A549 (cell line): ENCODE data around the gene ELAC2.

ENCODE experiments used
- CBX8 ChIP-seq: fragments of 200-600 bp; sonication (generic); IDR thresholded peaks from 2 replicates; pipeline ENCODE4 v1.6.1; 2016
- HOXA7 ChIP-seq: fragments of 250-450 bp; sonication (Bioruptor Pico); IDR thresholded peaks from 2 replicates; pipeline ENCODE4 v1.5.0; 2020; ENCODE audit warnings: mild to moderate bottlenecking, moderate library complexity
- TF ChIP-seq, protein P1 (sequence below): fragments of >200 bp; sonication (Bioruptor Twin); formaldehyde crosslinking; IDR thresholded peaks from 3 replicates; pipeline ENCODE4 v1.5.1; 2016
- TF ChIP-seq, protein P2 (sequence below): fragments of >200 bp; sonication (Bioruptor Twin); formaldehyde crosslinking; IDR thresholded peaks from 3 replicates; pipeline ENCODE4 v1.6.1; 2016
- TF ChIP-seq, protein P3 (sequence below): fragments of 450-650 bp; IDR thresholded peaks from 2 replicates; pipeline ENCODE4 v1.6.1; 2014; ENCODE audit warnings: antibody characterized with exemption
- TF ChIP-seq, protein P4 (sequence below): IDR thresholded peaks from 2 replicates; pipeline ENCODE4 v1.6.1; 2012

DNA sequence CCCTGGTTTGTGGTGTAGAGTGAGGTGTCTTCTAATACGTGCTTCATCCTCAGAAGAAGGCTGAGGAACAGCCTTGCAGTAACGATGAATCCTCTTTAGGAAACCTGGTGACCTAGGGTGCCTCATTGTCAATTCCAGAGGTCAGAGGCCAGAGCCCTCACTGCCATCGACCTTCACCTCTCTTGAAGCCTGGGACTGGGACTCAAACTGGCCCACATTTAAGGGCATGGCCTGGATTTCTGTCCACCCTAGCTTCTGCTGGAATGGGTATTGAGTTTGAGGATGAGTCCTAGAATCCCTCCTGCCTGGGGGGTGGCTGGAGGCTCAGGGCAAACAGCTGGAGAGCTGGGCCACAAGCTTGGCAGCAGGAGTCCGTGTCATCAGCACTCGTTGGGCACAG is 38.6 kb downstream of the ELAC2 start:
- TF ChIP-seq, protein P1, sequence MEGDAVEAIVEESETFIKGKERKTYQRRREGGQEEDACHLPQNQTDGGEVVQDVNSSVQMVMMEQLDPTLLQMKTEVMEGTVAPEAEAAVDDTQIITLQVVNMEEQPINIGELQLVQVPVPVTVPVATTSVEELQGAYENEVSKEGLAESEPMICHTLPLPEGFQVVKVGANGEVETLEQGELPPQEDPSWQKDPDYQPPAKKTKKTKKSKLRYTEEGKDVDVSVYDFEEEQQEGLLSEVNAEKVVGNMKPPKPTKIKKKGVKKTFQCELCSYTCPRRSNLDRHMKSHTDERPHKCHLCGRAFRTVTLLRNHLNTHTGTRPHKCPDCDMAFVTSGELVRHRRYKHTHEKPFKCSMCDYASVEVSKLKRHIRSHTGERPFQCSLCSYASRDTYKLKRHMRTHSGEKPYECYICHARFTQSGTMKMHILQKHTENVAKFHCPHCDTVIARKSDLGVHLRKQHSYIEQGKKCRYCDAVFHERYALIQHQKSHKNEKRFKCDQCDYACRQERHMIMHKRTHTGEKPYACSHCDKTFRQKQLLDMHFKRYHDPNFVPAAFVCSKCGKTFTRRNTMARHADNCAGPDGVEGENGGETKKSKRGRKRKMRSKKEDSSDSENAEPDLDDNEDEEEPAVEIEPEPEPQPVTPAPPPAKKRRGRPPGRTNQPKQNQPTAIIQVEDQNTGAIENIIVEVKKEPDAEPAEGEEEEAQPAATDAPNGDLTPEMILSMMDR = no peak
- TF ChIP-seq, protein P2, sequence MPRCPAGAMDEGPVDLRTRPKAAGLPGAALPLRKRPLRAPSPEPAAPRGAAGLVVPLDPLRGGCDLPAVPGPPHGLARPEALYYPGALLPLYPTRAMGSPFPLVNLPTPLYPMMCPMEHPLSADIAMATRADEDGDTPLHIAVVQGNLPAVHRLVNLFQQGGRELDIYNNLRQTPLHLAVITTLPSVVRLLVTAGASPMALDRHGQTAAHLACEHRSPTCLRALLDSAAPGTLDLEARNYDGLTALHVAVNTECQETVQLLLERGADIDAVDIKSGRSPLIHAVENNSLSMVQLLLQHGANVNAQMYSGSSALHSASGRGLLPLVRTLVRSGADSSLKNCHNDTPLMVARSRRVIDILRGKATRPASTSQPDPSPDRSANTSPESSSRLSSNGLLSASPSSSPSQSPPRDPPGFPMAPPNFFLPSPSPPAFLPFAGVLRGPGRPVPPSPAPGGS = no peak
- TF ChIP-seq, protein P3, sequence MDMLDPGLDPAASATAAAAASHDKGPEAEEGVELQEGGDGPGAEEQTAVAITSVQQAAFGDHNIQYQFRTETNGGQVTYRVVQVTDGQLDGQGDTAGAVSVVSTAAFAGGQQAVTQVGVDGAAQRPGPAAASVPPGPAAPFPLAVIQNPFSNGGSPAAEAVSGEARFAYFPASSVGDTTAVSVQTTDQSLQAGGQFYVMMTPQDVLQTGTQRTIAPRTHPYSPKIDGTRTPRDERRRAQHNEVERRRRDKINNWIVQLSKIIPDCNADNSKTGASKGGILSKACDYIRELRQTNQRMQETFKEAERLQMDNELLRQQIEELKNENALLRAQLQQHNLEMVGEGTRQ = no peak
- TF ChIP-seq, protein P4, sequence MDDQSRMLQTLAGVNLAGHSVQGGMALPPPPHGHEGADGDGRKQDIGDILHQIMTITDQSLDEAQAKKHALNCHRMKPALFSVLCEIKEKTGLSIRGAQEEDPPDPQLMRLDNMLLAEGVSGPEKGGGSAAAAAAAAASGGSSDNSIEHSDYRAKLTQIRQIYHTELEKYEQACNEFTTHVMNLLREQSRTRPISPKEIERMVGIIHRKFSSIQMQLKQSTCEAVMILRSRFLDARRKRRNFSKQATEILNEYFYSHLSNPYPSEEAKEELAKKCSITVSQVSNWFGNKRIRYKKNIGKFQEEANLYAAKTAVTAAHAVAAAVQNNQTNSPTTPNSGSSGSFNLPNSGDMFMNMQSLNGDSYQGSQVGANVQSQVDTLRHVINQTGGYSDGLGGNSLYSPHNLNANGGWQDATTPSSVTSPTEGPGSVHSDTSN = no peak
- no peak for TF ChIP-seq HOXA7
- TF ChIP-seq CBX8 = no peak
